HepG2 (cell line): Measurements from ENCODE around the gene CD320. TPM values are rescaled to one million over a fixed set of nuclear protein-coding genes. Genes with fewer than 3 reads are reported as not detected.

Experiments
- GMEB1 ChIP-seq: sonication (generic); formaldehyde crosslinking; IDR thresholded peaks from 2 replicates; pipeline ENCODE4 v1.5.1; 2020; ENCODE audit warnings: missing genetic modification reagents, mild to moderate bottlenecking, borderline replicate concordance
- GPN1 ChIP-seq: sonication (generic); formaldehyde crosslinking; IDR thresholded peaks from 2 replicates; pipeline ENCODE4 v1.5.1; 2020; ENCODE audit warnings: missing genetic modification reagents, borderline replicate concordance
- HDAC2 ChIP-seq: sonication (generic); formaldehyde crosslinking; IDR thresholded peaks from 2 replicates; pipeline ENCODE4 v1.4.0; 2020; ENCODE audit warnings: missing genetic modification reagents
- IRF2 ChIP-seq: IDR thresholded peaks from 2 replicates; pipeline ENCODE4 v1.6.1; 2018; ENCODE audit warnings: missing genetic modification reagents, missing compliant biosample characterization
- JUN ChIP-seq: sonication (generic); formaldehyde crosslinking; IDR thresholded peaks from 2 replicates; pipeline ENCODE4 v1.4.0; 2020; ENCODE audit warnings: mild to moderate bottlenecking, missing genetic modification reagents
- KLF6 ChIP-seq: IDR thresholded peaks from 2 replicates; pipeline ENCODE4 v1.8.0; 2016; ENCODE audit warnings: missing biosample characterization, missing genetic modification reagents
- MXI1 ChIP-seq: IDR thresholded peaks from 3 replicates; pipeline ENCODE4 v1.6.1; 2012; ENCODE audit warnings: low read depth, low read length, inconsistent platforms, borderline replicate concordance
- PHF5A ChIP-seq: IDR thresholded peaks from one replicate; pipeline ENCODE4 v1.6.1; 2018; ENCODE audit warnings: low read depth, missing genetic modification reagents; ENCODE audit not compliant: unreplicated experiment
- RELA ChIP-seq: sonication (generic); formaldehyde crosslinking; IDR thresholded peaks from 2 replicates; pipeline ENCODE4 v1.4.0; 2020; ENCODE audit warnings: missing genetic modification reagents
- TCF7 ChIP-seq: sonication (generic); IDR thresholded peaks from 2 replicates; pipeline ENCODE4 v1.6.1; 2016; ENCODE audit warnings: antibody characterized with exemption, low read depth
- TOPORS ChIP-seq: sonication (generic); formaldehyde crosslinking; IDR thresholded peaks from 2 replicates; pipeline ENCODE4 v1.8.0; 2023; ENCODE audit warnings: mild to moderate bottlenecking, missing genetic modification reagents
- WIZ ChIP-seq: sonication (generic); formaldehyde crosslinking; IDR thresholded peaks from 2 replicates; pipeline ENCODE4 v1.5.1; 2020; ENCODE audit warnings: mild to moderate bottlenecking, missing genetic modification reagents
- ZBTB8A ChIP-seq: sonication (generic); formaldehyde crosslinking; IDR thresholded peaks from 2 replicates; pipeline ENCODE4 v1.4.0; 2020; ENCODE audit warnings: mild to moderate bottlenecking, low read depth, missing genetic modification reagents, borderline replicate concordance
- ZMYM4 ChIP-seq: sonication (generic); formaldehyde crosslinking; IDR thresholded peaks from 2 replicates; pipeline ENCODE4 v1.8.1; 2023; ENCODE audit warnings: mild to moderate bottlenecking, missing genetic modification reagents
- ZNF710 ChIP-seq: sonication (generic); formaldehyde crosslinking; IDR thresholded peaks from 2 replicates; pipeline ENCODE4 v1.5.0; 2020; ENCODE audit warnings: mild to moderate bottlenecking, missing genetic modification reagents, borderline replicate concordance
- polyA plus RNA-seq, 8 experiments: library from polyadenylated mRNA; depleted of rRNA in 3 of 8; stranded (reverse) in 7 of 8; unstranded in 1 of 8; fragments of >200 nt; fragmentation: Illumina TruSeq in 4 of 8; extraction: Trizol in 4 of 8; gene quantifications; 2 replicates each; pipeline versions ENCODE4 v1.2.1 to v1.2.3, GENCODE V29; 2011 to 2016; ENCODE audit warnings: low read depth in 4 of 8, missing spikeins in 1 of 8, mixed read lengths in 1 of 8; ENCODE audit not compliant: insufficient read depth in 1 of 8
- total RNA-seq, 5 experiments: library from RNA; depleted of rRNA; stranded (reverse); fragments of >200 nt; fragmentation: Illumina TruSeq; extraction: Trizol; gene quantifications; 2 replicates each; pipeline ENCODE4 v1.2.3, GENCODE V29; 2016; ENCODE audit warnings: low read depth in 1 of 5
- TF ChIP-seq, protein P1 (sequence below): sonication (generic); formaldehyde crosslinking; IDR thresholded peaks from 2 replicates; pipeline ENCODE4 v1.4.0; 2020; ENCODE audit warnings: missing genetic modification reagents, mild to moderate bottlenecking, borderline replicate concordance
- TF ChIP-seq, protein P2 (sequence below), 2 experiments: sonication (generic) in 1 of 2; formaldehyde crosslinking in 1 of 2; IDR thresholded peaks; 2 replicates each; pipeline versions ENCODE4 v1.4.0 to v1.6.1; 2016 to 2020; ENCODE audit warnings: borderline replicate concordance in 1 of 2, low read depth in 1 of 2, mild to moderate bottlenecking in 1 of 2, missing genetic modification reagents in 1 of 2

Gene CD320
- total and polyA plus RNA-seq, 2 of the 13 experiments (the other 11 are each of a cell fraction or from before 2014, with no cell fraction given): 83.1 to 99.9 TPM

DNA sequence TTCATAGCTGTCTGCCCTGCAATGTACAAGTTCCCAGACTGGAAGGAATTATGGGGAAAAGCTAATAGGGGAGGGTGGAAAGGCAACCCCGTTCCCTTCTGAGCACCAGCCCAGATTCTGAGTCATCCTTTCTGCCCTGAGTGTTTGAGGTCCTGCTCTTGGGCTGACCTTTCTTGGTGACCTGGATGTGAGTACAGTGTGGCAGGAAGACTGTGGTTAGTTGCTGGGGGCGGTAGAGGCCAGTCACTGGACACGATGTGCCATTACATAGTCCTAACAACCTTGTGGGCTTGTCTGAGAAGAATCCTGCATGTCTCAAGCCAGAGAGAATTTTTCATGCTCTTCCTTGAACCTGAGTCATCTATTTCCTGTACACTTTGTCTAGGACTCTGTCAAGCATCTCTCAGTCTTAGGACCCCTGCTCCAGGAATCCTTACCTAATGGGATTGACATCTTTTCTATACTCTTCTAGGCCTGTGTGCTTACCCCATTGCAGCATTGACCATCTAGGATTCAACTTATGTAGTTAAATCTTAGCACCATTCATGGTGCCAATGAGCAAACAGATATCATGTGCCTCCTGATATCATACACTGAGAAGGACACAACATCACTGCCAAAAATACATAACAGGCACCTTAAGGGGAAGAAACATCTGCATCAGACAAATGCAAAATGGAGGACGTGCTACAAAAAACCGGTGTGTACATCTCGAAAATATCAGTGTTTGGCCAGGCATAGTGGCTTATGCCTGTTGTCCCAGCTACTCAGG is 47.7 kb upstream of the CD320 start (continued):
- TF ChIP-seq, protein P1, sequence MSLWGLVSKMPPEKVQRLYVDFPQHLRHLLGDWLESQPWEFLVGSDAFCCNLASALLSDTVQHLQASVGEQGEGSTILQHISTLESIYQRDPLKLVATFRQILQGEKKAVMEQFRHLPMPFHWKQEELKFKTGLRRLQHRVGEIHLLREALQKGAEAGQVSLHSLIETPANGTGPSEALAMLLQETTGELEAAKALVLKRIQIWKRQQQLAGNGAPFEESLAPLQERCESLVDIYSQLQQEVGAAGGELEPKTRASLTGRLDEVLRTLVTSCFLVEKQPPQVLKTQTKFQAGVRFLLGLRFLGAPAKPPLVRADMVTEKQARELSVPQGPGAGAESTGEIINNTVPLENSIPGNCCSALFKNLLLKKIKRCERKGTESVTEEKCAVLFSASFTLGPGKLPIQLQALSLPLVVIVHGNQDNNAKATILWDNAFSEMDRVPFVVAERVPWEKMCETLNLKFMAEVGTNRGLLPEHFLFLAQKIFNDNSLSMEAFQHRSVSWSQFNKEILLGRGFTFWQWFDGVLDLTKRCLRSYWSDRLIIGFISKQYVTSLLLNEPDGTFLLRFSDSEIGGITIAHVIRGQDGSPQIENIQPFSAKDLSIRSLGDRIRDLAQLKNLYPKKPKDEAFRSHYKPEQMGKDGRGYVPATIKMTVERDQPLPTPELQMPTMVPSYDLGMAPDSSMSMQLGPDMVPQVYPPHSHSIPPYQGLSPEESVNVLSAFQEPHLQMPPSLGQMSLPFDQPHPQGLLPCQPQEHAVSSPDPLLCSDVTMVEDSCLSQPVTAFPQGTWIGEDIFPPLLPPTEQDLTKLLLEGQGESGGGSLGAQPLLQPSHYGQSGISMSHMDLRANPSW: no peak
- TF ChIP-seq TOPORS (CRISPR knock-in tag) (no peak), ZBTB8A (CRISPR knock-in tag) (no peak), ZNF710 (CRISPR knock-in tag) (0 out of 2 replicates have a peak, but pooled peaks have one; percentile 31), MXI1 (no peak; the same call in 2 of the 3 replicates), WIZ (CRISPR knock-in tag) (no peak), GPN1 (no peak), RELA (CRISPR knock-in tag) (no peak), KLF6 (no peak), IRF2 (CRISPR knock-in tag) (peak; percentile 63; the same call in 1 of the 2 replicates), TCF7 (no peak; the same call in 1 of the 2 replicates), GMEB1 (CRISPR knock-in tag) (no peak), ZMYM4 (CRISPR knock-in tag) (no peak), PHF5A (CRISPR knock-in tag) (no peak), JUN (CRISPR knock-in tag) (no peak), HDAC2 (CRISPR knock-in tag) (peak; percentile 68; the same call in 1 of the 2 replicates)
- TF ChIP-seq, protein P2, sequence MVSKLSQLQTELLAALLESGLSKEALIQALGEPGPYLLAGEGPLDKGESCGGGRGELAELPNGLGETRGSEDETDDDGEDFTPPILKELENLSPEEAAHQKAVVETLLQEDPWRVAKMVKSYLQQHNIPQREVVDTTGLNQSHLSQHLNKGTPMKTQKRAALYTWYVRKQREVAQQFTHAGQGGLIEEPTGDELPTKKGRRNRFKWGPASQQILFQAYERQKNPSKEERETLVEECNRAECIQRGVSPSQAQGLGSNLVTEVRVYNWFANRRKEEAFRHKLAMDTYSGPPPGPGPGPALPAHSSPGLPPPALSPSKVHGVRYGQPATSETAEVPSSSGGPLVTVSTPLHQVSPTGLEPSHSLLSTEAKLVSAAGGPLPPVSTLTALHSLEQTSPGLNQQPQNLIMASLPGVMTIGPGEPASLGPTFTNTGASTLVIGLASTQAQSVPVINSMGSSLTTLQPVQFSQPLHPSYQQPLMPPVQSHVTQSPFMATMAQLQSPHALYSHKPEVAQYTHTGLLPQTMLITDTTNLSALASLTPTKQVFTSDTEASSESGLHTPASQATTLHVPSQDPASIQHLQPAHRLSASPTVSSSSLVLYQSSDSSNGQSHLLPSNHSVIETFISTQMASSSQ (IDR thresholded peaks at IDR 0.05; ENCODE audit: low read depth): no peak
- TF ChIP-seq, protein P2 (CRISPR knock-in tag; IDR thresholded peaks at IDR 0.05; ENCODE audit: borderline replicate concordance): no peak
